GM10266 (cell line): ENCODE results near the gene IFNA2.
A peak's percentile ranks its signal among the peaks of the same experiment; 100 is the strongest.

Source experiments
- DNase-seq: peaks from one replicate; pipeline ENCODE4 v3.0.0; 2012; ENCODE audit errors: extremely low spot score
- TF ChIP-seq, protein P1 (sequence below): IDR thresholded peaks from 2 replicates; pipeline ENCODE4 v1.5.1; 2012; ENCODE audit warnings: mild to moderate bottlenecking, low read depth; ENCODE audit not compliant: control insufficient read depth, insufficient read depth; ENCODE audit errors: missing control alignments

The IFNA2 gene

DNA sequence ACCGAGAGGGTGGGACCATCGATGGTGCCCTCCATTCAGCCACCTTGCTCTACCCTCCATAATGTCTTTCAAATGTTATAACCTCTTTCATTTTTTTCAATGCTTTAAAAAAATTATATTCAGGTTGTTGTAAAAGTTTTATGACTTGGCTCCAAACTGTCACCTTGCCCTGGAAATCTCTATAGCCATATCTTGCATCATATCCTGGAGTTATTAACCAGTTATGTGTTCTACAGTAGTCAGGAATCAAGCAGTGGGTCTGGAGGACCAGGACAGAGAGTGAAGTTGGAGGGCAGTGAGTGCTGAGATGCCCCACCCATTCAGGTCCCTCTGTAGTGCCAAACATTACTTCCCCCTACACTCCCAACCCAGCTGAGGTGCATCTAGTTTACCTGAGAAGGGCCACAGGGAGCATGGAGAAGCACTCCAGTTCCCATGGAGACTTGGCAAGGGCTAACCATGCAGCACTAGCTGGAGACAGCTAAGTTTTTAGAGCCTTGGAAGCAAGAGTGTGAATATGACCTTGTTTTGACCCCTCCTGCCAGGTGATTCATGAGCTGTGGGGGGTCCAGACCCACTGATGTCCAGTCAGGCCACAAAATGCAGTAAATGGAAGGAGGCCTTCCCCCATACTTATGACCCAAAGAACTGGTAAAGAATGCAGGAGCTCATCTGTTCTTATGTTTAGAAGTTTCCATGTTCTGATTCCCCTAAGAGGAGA, 29.2 kb upstream of the IFNA2 start:
- no peak for DNase-seq
- TF ChIP-seq, protein P1, sequence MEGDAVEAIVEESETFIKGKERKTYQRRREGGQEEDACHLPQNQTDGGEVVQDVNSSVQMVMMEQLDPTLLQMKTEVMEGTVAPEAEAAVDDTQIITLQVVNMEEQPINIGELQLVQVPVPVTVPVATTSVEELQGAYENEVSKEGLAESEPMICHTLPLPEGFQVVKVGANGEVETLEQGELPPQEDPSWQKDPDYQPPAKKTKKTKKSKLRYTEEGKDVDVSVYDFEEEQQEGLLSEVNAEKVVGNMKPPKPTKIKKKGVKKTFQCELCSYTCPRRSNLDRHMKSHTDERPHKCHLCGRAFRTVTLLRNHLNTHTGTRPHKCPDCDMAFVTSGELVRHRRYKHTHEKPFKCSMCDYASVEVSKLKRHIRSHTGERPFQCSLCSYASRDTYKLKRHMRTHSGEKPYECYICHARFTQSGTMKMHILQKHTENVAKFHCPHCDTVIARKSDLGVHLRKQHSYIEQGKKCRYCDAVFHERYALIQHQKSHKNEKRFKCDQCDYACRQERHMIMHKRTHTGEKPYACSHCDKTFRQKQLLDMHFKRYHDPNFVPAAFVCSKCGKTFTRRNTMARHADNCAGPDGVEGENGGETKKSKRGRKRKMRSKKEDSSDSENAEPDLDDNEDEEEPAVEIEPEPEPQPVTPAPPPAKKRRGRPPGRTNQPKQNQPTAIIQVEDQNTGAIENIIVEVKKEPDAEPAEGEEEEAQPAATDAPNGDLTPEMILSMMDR = no peak

DNA sequence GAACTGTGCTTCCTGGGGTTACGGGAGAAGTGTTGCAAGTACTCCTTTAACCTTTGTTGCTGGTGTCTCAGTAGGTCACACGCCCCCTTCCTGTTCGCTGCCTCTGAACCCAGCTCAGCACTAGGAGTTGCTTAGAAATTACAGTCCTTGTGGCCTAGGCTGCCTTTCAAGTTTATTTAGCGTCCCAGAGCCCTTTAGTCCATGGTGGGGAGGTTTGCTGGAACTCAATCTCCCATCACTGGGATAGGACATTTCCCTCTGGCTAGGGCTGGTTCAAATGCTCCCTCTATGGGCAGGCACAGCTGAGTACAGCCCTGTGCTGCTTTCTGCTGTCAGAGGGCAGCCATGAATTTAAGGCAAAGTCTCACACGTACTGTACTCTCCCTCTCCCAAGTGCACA, 28.4 kb upstream of the IFNA2 start:
- TF ChIP-seq, protein P1 = peak; percentile 56
- DNase-seq = no peak

DNA sequence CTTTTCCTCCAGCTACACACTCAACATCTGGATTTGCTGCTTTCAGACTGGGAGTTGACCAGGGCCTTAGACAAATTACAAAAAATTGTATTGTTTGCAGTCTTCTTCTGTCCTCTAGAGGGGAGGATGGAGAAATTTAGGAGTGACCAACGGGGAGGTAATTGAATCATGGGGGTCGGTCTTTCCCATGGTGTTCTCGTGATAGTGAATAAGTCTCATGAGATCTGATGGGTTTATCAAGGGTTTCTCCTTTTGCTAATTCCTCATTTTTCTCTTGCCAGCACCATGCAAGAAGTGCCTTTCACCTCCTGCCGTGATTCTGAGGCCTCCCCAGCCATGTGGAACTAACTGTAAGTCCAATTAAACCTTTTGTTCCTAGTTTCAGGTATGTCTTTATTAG, 28.0 kb upstream of the IFNA2 start:
- TF ChIP-seq, protein P1 = no peak

DNA sequence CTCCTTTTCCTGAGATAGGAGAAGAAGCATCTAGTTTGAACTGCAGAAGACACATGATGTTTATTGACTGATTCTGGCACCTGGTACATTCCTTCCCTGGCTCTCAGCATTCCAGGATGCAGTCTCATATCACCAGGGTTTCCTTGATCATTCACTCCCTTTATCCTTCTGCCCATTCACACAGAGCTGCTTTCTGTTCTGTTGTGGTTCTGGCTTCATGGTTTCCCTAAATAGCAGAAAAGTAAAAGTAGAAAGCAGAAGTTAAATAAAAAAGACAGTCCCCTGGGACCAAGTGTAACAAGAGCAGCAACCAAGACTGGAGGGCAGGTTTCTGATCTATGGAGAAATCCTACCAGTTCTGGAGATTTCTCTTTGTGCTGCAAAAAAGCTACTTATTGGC, 26.9 kb upstream of the IFNA2 start:
- TF ChIP-seq, protein P1 = no peak
- no peak for DNase-seq

More for the DNA sequence above, 28.0 kb upstream of the IFNA2 start:
- DNase-seq = no peak

DNA sequence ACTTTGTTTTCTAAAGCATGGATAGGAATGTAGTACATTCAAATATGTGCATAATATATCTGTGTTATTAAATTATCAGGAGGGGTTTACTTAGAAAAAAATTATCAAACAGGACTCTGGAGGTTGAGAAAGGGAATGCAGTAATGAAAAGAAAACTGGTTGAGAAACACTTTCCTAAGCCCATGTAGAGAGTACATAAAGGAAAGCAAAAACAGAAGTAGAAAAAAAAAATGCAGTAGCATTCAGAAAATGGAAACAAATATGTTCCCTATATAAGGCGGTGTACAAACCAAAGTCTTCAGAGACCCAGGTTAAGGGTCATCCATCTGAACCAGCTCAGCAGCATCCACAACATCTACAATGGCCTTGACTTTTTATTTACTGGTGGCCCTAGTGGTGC, 23.6 kb upstream of the IFNA2 start, which contains the start of gene IFNA8:
IFNA8 (plus strand) TSS at position 301 of the 400 bp plus-strand sequence; CDS start at position 361, 60 bp downstream.
- no peak for DNase-seq
- TF ChIP-seq, protein P1 = no peak

DNA sequence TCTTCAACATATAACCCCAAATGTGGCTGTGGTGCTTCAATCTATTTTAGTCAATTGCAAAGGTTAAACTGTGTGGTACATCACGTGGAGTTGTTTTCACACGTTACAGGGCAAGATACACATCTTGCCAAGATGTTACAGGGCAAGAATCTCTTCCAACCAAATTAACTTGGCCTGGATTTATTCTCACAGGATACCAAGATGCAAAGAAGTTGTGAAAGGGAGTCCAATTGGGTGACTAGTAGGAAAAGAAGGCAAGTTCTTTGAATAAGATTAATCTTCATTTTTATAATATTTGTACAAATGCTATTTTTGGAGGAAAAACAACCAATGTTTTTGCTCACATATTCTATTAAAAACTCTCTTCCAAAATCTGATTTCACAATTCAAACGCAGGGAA, 18.9 kb upstream of the IFNA2 start:
- no peak for DNase-seq
- TF ChIP-seq, protein P1 = no peak
